T-helper 2 cell treated with Interferon-gamma antibody and Interleukin-4, amounts not matched to agents 5 μg/mL and 100 μg/mL, for 36 hours (primary cell): ENCODE data around the gene ALPG.
"Not testable (repeated sequence)": the region's sequence is repeated elsewhere in the genome, so short reads cannot be mapped to it uniquely, and the experiment has no call there.

Source experiments
- DNase-seq: peaks from one replicate; pipeline ENCODE4 v3.0.0; 2021; ENCODE audit warnings: low spot score
- H3K27ac Mint-ChIP-seq: one replicate; pipeline ENCODE4 v1.8.0; 2021; ENCODE audit warnings: mild to moderate bottlenecking, mixed read lengths
- H3K27me3 Mint-ChIP-seq: one replicate; pipeline ENCODE4 v1.8.0; 2021; ENCODE audit warnings: low read depth, mixed read lengths
- H3K36me3 Mint-ChIP-seq: one replicate; pipeline ENCODE4 v1.8.0; 2021; ENCODE audit warnings: low read depth, mixed read lengths
- H3K4me1 Mint-ChIP-seq: one replicate; pipeline ENCODE4 v1.8.0; 2021; ENCODE audit warnings: low read depth, mixed read lengths
- H3K4me3 Mint-ChIP-seq: one replicate; pipeline ENCODE4 v1.8.0; 2022; ENCODE audit warnings: mild to moderate bottlenecking, moderate library complexity, mixed read lengths
- H3K9me3 Mint-ChIP-seq: one replicate; pipeline ENCODE4 v1.8.0; 2021; ENCODE audit warnings: mixed read lengths

The ALPG gene

DNA sequence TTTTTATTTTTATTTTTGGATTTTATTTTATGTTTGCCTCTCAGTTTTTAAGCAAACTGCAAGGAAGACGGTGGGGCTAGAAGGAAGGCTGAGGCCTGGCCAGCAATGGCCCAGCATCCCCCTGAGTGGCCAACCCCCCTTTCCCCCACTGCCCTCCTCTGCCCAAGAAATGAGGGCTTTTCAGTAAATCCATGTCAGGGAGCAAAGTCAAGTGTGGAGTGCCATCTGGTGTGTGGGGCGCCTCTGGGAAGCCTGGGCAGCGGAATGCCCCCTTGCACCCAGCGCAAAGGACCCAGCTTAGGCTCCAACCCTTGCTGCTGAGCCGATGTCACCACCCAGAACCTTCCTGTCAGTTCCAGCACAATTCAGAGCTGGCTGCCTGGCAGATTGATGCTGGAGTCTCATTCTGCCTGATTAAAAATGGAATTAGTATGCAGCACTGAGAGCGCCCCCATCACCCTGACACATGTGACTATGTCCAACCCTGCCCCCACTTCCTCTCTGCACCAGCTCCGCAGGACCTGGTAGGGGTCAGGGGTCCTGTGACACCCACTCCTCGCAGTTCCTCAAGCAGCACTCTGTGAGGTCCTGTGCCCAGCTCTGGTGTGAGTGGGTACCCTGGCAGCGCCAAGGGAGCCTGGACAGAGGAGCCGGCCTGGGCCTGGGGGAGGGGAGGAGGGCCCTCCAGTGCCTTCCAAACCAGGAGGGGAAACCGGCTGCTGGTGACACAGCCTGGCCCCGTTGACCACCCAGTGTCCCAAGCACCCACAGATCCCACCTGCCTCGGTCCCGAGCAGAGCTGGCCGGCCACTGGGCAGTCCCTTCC is 37.3 kb upstream of the ALPG start:
- DNase-seq = no peak
- Mint-ChIP-seq H3K27me3 (no peaks in the 10 kb centered on the region), H3K4me1 (peaks cover 2% of the 10 kb centered on the region), H3K9me3 (no peaks in the 10 kb centered on the region), H3K27ac (no peak overlapping the region), H3K4me3 (no peak overlapping the region), H3K36me3 (no peaks in the 10 kb centered on the region)

DNA sequence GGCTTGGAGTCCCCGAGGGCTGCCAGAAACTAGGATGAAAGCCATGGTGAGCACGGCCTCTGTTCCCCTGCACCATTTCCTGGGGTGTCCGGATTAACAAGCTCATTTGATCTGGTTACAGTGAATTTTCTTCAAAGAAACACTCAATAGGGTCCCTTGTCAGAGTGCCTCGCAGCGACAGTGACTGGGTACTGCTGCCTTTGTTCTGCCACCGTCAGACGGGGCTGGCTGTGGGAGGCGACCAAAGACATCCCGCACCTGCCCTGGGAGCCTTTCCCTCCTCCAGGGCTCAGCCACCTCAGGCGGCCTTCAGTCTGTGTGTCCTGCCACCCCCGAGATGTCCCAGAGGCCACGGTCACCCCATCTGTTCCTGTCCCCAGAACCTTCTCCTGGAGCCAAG is 36.6 kb upstream of the ALPG start:
- not testable (repeated sequence) for H3K27me3 Mint-ChIP-seq, H3K4me3 Mint-ChIP-seq, H3K27ac Mint-ChIP-seq, H3K4me1 Mint-ChIP-seq, H3K36me3 Mint-ChIP-seq, H3K9me3 Mint-ChIP-seq, DNase-seq

- Mint-ChIP-seq H3K27ac (no peak overlapping the region), H3K4me3 (no peak overlapping the region), H3K9me3 (no peaks in the 10 kb centered on the region), H3K27me3 (no peaks in the 10 kb centered on the region), H3K4me1 (no peaks in the 10 kb centered on the region), H3K36me3 (no peaks in the 10 kb centered on the region)
- DNase-seq = no peak
Observed at GRCh38 chr2:232372231-232373208, 34.1 kb upstream of the ALPG start.

DNA sequence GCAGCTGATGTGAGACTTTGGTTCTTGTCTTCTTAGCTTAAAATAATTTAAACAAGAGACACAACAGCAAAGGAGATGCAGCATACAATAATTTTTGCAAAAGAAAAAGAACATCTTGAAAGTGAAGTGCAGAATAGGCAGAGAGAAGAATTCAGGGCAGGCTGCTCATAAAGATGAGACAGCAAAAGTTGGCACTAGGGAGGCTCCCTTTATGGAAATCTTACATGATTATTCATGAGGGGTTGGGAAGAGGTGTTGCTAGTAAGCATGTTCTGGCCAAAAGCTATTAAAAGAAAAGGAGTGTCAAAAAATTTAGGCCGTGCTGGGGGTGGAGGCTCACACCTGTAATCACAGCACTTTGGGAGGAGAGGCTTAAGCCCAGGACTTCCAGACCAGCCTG is 32.3 kb upstream of the ALPG start:
- Mint-ChIP-seq H3K27me3 (no peaks in the 10 kb centered on the region), H3K4me3 (no peak overlapping the region), H3K4me1 (no peaks in the 10 kb centered on the region), H3K27ac (no peak overlapping the region), H3K9me3 (no peaks in the 10 kb centered on the region), H3K36me3 (no peaks in the 10 kb centered on the region)
- DNase-seq = no peak

GRCh38 chr2:232375164-232375563 is 31.5 kb upstream of the ALPG start:
- Mint-ChIP-seq H3K27me3 (no peaks in the 10 kb centered on the region), H3K36me3 (no peaks in the 10 kb centered on the region), H3K27ac (no peak overlapping the region), H3K9me3 (no peaks in the 10 kb centered on the region), H3K4me1 (no peaks in the 10 kb centered on the region), H3K4me3 (no peak overlapping the region)
- no peak for DNase-seq

DNA sequence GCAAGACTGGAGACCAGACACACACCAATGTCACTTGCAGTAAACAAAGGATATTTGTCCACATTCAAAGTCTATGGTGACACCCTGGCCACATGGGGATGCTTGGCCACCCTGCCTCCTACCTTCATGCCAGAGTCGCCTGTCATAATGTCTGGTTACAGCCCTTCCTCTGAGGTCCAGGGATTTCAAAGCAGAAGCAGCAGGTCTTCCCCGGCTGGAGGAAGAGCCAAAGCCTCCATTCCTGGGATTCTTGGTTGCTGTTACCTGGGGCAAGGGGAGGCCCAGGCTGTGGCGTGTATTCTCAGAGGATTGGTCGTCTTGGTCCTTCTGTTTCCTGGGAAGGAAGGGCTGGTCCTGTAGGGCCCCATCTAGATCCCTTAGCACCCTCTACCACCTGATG is 30.4 kb upstream of the ALPG start:
- Mint-ChIP-seq H3K4me1 (no peaks in the 10 kb centered on the region), H3K36me3 (no peaks in the 10 kb centered on the region), H3K27me3 (no peaks in the 10 kb centered on the region), H3K27ac (no peak overlapping the region), H3K9me3 (no peaks in the 10 kb centered on the region), H3K4me3 (no peak overlapping the region)
- DNase-seq = no peak

DNA sequence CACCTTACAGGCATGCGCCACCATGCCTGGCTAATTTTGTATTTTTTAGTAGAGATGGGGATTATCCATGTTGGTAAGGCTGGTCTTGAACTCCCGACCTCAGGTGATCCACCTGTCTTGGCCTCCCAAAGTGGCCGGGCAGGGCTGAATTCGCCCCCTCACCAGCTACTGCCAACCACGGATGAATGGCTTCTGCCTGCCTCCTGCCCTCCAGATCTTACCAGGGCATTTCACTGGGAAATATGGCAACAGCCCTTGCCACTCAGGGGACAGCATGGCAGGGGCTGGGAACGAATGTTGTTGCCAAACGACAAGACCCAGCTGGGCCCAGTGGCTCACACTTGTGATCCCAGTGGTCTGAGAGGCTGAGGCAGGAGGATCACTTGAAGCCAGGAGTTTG is 29.9 kb upstream of the ALPG start:
- no peak for DNase-seq
- Mint-ChIP-seq H3K4me3 (no peak overlapping the region), H3K36me3 (no peaks in the 10 kb centered on the region), H3K27me3 (peaks cover under 1% of the 10 kb centered on the region), H3K9me3 (no peaks in the 10 kb centered on the region), H3K4me1 (no peaks in the 10 kb centered on the region), H3K27ac (no peak overlapping the region)

DNA sequence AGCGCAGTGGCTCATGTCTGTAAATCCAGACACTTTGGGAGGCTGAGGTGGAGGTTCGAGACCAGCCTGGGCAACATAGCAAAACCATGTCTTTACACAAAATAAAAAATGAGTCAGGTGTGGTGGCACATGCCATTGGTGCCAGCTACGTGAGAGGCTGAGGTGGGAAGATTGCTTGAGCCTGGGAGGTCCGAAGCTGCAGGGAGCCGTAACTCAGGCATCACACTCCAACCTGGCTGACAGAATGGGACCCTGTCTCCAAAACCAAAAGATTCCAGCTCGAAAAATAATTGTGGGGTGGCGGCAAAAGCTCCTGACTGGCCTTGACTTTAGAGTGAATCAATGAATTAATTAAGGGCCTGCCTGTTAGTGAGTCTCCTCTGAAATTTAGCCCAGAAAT is 29.3 kb upstream of the ALPG start:
- Mint-ChIP-seq H3K27ac (no peak overlapping the region), H3K4me3 (no peak overlapping the region), H3K27me3 (peaks cover 2% of the 10 kb centered on the region), H3K9me3 (no peaks in the 10 kb centered on the region), H3K36me3 (no peaks in the 10 kb centered on the region), H3K4me1 (no peaks in the 10 kb centered on the region)
- no peak for DNase-seq

DNA sequence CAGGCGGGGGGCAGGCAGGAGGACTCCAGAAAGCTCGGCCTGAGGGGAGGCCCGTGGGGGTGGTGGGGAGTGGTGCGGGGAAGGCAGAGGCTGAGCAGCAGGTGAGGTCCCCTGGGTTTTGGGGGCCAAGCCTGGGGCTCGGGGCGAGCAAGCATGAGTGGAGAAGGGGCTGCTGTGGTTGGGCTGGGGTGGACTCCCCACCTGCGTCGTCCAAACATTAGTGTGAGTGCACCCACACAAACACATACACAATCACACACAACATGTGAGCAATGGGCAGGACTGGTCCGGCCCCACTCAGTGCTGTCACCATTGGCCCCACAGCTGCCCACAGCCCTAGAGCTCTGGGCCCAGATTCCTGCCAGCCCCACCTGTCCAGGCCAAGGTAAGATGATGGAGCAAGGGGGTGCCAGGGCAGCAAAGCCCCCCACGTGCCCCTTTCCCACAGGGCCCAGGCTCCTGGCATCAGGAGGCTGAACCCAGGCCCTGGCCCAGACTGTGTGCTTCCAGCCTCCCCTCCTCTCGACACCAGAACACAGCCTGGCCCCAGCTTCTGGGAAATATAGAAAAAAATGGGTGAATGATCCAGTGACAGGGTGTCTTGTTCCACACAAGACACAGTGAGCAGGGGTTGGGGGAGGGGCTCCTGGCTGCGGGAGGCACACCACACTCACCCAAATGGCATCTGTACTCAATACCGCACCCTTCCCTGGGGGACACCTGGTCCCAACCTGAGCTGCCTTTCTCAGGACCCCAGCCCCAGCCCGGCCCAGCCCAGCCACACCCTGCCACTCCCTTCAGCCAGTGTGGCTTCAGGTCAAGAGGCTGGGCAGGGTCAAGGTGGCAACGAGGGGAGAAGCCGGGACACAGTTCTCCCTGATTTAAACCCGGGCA is 28.6 kb upstream of the ALPG start:
- H3K9me3 Mint-ChIP-seq = no peaks in the 10 kb centered on the region
- no peak for DNase-seq
- no peak overlapping the region for H3K4me3 Mint-ChIP-seq
- no peaks in the 10 kb centered on the region for H3K36me3 Mint-ChIP-seq
- no peak overlapping the region for H3K27ac Mint-ChIP-seq
- H3K27me3 Mint-ChIP-seq = peaks cover 4% of the 10 kb centered on the region
- H3K4me1 Mint-ChIP-seq = no peaks in the 10 kb centered on the region

DNA sequence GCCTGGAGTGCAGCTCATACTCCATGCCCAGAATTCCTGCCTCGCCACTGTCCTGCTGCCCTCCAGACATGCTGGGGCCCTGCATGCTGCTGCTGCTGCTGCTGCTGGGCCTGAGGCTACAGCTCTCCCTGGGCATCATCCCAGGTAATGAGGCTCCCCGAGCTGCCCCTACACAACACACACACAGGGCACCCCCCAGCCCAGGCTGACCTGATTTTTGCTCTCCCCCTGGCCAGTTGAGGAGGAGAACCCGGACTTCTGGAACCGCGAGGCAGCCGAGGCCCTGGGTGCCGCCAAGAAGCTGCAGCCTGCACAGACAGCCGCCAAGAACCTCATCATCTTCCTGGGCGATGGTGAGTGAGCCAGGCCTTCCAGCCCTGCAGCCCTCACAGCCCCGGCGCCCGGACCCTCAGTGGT is 27.9 kb upstream of the ALPG start, which contains the start of gene ALPP:
ALPP (plus strand) TSS at position 17 of the 417 bp plus-strand sequence; CDS start at position 69, 52 bp downstream.
- H3K4me1 Mint-ChIP-seq, H3K4me3 Mint-ChIP-seq, H3K9me3 Mint-ChIP-seq, DNase-seq, H3K27ac Mint-ChIP-seq, H3K36me3 Mint-ChIP-seq, H3K27me3 Mint-ChIP-seq: not testable (repeated sequence)

- peaks cover 18% of the 10 kb centered on the region for H3K27me3 Mint-ChIP-seq
- H3K27ac Mint-ChIP-seq, H3K4me1 Mint-ChIP-seq, H3K4me3 Mint-ChIP-seq, H3K9me3 Mint-ChIP-seq, DNase-seq, H3K36me3 Mint-ChIP-seq: not testable (repeated sequence)
Observed at GRCh38 chr2:232379610-232380590, 26.7 kb upstream of the ALPG start.

GRCh38 chr2:232381204-232382031 is 25.2 kb upstream of the ALPG start:
- DNase-seq, H3K27ac Mint-ChIP-seq, H3K4me3 Mint-ChIP-seq, H3K36me3 Mint-ChIP-seq, H3K9me3 Mint-ChIP-seq, H3K4me1 Mint-ChIP-seq: not testable (repeated sequence)
- H3K27me3 Mint-ChIP-seq = peaks cover 34% of the 10 kb centered on the region
